ENCODE results near the gene NR3C2.

GRCh38 chr4:148081267-148081666 lies 360.9 kb downstream of the NR3C2 start:
- TF ChIP-seq, protein P1, sequence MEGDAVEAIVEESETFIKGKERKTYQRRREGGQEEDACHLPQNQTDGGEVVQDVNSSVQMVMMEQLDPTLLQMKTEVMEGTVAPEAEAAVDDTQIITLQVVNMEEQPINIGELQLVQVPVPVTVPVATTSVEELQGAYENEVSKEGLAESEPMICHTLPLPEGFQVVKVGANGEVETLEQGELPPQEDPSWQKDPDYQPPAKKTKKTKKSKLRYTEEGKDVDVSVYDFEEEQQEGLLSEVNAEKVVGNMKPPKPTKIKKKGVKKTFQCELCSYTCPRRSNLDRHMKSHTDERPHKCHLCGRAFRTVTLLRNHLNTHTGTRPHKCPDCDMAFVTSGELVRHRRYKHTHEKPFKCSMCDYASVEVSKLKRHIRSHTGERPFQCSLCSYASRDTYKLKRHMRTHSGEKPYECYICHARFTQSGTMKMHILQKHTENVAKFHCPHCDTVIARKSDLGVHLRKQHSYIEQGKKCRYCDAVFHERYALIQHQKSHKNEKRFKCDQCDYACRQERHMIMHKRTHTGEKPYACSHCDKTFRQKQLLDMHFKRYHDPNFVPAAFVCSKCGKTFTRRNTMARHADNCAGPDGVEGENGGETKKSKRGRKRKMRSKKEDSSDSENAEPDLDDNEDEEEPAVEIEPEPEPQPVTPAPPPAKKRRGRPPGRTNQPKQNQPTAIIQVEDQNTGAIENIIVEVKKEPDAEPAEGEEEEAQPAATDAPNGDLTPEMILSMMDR (IDR thresholded peaks at IDR 0.05; ENCODE audit: low read length), result no peak
- no peak for TF ChIP-seq EZH2phosphoT487 (IDR thresholded peaks at IDR 0.05; ENCODE audit: low read length)
